Measurements from ENCODE around the gene GAGE10.

The GAGE10 gene

DNA sequence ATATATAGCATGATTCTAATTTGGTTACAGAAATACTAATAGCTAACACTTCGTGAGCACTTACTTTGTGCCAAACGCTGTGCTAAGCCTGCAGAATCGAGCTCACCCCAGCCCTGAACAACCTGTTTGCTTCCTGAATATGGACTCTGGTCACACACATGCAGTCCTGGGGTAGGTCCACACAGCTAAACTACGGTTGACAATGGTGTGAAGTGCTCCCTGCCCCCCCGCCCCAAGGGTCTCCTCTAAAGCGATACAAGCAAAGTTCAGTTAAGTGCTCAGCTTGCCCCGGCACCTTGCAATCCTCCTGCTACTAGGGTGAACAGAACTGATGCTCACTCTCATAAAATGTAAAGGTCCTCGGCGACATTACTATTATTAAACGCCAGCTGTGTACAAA, 39.8 kb upstream of the GAGE10 start:
- Histone ChIP-seq H3K27me3 (ENCODE audit: insufficient read depth, low read depth) (no peaks in the 10 kb centered on the region), H2AFZ (ENCODE audit: low read depth) (no peak overlapping the region), H4K20me1 (ENCODE audit: insufficient read depth) (no peaks in the 10 kb centered on the region)

DNA sequence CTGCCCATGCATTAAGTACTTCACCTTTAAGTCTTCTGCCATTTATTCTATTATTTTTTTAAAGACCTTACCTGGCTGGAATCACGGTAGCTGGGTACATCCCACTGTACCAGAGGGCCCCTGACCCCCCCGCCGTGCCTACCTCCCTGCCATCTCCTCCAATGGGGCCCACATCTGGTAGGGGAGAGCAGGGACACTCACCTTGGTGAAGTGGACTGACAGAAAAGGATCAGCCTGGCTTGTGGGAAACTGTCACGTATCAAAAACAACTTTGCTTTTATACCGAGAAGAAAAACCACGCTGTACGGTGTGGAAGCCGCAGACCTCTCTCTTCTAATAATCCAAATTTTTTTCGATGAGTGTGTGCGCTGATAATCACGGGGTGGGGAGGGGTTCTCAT, 39.0 kb upstream of the GAGE10 start, which contains the start of gene FOXP3:
Gene FOXP3 (minus strand): TSS at position 251 of the 400 bp plus-strand sequence. CDS start 6,205 bp downstream, outside the sequence.
- Histone ChIP-seq H3K4me1 (ENCODE audit: low read depth, poor library complexity, severe bottlenecking) (peaks cover 7% of the 10 kb centered on the region), H3K79me2 (ENCODE audit: insufficient read depth, low read depth) (no peaks in the 10 kb centered on the region), H3K27me3 (ENCODE audit: insufficient read depth, low read depth) (no peaks in the 10 kb centered on the region), H4K20me1 (ENCODE audit: insufficient read depth) (no peaks in the 10 kb centered on the region), H2AFZ (ENCODE audit: low read depth) (no peak within 1 kb of the TSS), H3K4me2 (no peak within 1 kb of the TSS), H3K4me3 (IDR thresholded peaks at IDR 0.05; ENCODE audit: insufficient read depth, low read depth, low read length) (no peak within 1 kb of the TSS), H3K36me3 (ENCODE audit: insufficient read depth) (no peaks in the 10 kb centered on the region), H3K27ac (no peak within 1 kb of the TSS), H3K9ac (no peak within 1 kb of the TSS)
- TF ChIP-seq, protein P1, sequence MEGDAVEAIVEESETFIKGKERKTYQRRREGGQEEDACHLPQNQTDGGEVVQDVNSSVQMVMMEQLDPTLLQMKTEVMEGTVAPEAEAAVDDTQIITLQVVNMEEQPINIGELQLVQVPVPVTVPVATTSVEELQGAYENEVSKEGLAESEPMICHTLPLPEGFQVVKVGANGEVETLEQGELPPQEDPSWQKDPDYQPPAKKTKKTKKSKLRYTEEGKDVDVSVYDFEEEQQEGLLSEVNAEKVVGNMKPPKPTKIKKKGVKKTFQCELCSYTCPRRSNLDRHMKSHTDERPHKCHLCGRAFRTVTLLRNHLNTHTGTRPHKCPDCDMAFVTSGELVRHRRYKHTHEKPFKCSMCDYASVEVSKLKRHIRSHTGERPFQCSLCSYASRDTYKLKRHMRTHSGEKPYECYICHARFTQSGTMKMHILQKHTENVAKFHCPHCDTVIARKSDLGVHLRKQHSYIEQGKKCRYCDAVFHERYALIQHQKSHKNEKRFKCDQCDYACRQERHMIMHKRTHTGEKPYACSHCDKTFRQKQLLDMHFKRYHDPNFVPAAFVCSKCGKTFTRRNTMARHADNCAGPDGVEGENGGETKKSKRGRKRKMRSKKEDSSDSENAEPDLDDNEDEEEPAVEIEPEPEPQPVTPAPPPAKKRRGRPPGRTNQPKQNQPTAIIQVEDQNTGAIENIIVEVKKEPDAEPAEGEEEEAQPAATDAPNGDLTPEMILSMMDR (conservative IDR thresholded peaks at IDR 0.05; ENCODE audit: low read depth, low read length): no peak

More for the DNA sequence above, 39.8 kb upstream of the GAGE10 start:
- TF ChIP-seq, protein P1 (conservative IDR thresholded peaks at IDR 0.05; ENCODE audit: low read depth, low read length): no peak
- no peaks in the 10 kb centered on the region for H3K36me3 ChIP-seq (ENCODE audit: insufficient read depth)
- peaks cover 7% of the 10 kb centered on the region for H3K4me1 ChIP-seq (ENCODE audit: low read depth, poor library complexity, severe bottlenecking)
- H3K4me2 ChIP-seq: no peak overlapping the region
- H3K4me3 ChIP-seq (IDR thresholded peaks at IDR 0.05; ENCODE audit: insufficient read depth, low read depth, low read length): no peak overlapping the region
- H3K9ac ChIP-seq: no peak overlapping the region
- no peak overlapping the region for H3K27ac ChIP-seq
- no peaks in the 10 kb centered on the region for H3K79me2 ChIP-seq (ENCODE audit: insufficient read depth, low read depth)

DNA sequence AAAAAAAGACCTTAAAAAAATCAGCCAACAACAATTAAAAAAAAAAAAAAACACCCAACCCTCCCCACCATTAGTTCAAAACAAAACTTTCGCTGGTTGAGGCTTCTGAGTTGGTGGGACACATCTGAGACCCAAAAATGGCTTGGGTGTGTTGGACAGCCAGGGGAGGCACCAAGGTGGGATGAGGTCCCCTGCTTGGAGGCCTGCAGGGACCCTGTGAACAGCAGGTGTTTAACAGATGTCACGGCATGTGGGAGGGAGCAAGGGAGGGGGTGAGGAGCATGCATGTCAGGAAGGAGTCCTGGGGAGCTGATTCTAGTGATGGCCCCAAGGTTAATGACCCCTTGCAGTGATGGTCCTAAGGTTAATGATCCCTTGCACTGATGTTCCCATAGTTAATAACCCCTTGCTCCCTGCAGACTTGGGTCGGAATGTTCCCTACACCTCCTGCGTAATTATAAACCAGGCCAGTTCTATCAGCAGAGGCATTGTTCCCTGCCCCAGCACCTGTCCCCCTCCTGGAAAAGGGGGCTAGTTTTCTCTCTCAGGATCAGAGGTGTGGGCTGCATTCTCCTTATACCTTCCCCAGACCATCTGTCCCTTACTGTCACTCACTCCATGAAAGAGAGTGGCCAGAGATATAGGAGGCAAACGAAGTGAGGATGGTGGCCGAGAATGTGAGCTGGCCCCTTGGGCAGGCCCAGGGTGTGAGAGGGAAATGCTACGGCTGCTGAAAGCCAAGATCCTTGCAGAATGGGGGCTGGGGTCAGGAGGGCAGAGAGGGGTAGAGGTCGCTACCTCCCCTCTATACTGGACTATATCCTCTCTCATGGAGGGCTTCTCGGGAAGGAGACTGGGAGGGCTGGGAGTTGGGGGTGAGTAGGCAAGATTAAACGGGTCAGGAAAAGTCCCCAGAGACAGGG, 36.7 kb upstream of the GAGE10 start:
- TF ChIP-seq, protein P1 (conservative IDR thresholded peaks at IDR 0.05; ENCODE audit: low read depth, low read length): no peak
- Histone ChIP-seq H4K20me1 (ENCODE audit: insufficient read depth) (no peaks in the 10 kb centered on the region), H2AFZ (ENCODE audit: low read depth) (no peak overlapping the region), H3K27me3 (ENCODE audit: insufficient read depth, low read depth) (no peaks in the 10 kb centered on the region), H3K4me3 (IDR thresholded peaks at IDR 0.05; ENCODE audit: insufficient read depth, low read depth, low read length) (no peak overlapping the region), H3K79me2 (ENCODE audit: insufficient read depth, low read depth) (peaks cover 7% of the 10 kb centered on the region; the same call in 1 of the 2 replicates), H3K9ac (no peak overlapping the region), H3K4me1 (ENCODE audit: low read depth, poor library complexity, severe bottlenecking) (peaks cover 19% of the 10 kb centered on the region), H3K36me3 (ENCODE audit: insufficient read depth) (no peaks in the 10 kb centered on the region), H3K27ac (no peak overlapping the region), H3K4me2 (no peak overlapping the region)

DNA sequence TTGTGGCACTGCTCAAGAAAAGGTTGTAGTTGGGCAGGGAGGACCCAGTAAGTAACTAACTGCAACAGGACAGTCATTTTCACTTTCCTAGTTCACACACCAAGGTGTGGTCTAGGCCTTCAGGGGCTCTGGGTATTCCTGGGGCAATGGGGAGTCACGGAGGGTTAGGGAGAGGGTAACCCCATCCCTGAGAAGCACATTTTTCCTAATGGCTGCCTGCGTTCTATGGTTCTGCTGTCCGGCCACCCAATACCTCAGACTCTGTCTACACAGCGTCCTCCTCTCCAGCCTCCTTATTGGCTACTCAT, 34.8 kb upstream of the GAGE10 start:
- Histone ChIP-seq H3K4me2 (peak overlapping the region; percentile 56), H3K79me2 (ENCODE audit: insufficient read depth, low read depth) (peaks cover 7% of the 10 kb centered on the region; the same call in 1 of the 2 replicates), H3K36me3 (ENCODE audit: insufficient read depth) (no peaks in the 10 kb centered on the region), H3K27ac (peak overlapping the region; percentile 74), H2AFZ (ENCODE audit: low read depth) (peak overlapping the region; percentile 62), H3K4me1 (ENCODE audit: low read depth, poor library complexity, severe bottlenecking) (peaks cover 19% of the 10 kb centered on the region), H3K27me3 (ENCODE audit: insufficient read depth, low read depth) (no peaks in the 10 kb centered on the region), H4K20me1 (ENCODE audit: insufficient read depth) (no peaks in the 10 kb centered on the region), H3K4me3 (IDR thresholded peaks at IDR 0.05; ENCODE audit: insufficient read depth, low read depth, low read length) (no peak overlapping the region), H3K9ac (peak overlapping the region; percentile 85)
- TF ChIP-seq, protein P1 (conservative IDR thresholded peaks at IDR 0.05; ENCODE audit: low read depth, low read length): no peak
